ENCODE measurements around the gene NRF1. TPM values are rescaled to one million over a fixed set of nuclear protein-coding genes. Genes with fewer than 3 reads are reported as not detected.

The NRF1 gene
- polyA plus RNA-seq, 5 donors = 21.3 to 27.2 (median 22.4) TPM

GRCh38 chr7:129677796-129678195 is 66.3 kb downstream of the NRF1 start:
- DNase-seq = no peak

GRCh38 chr7:129678606-129679005 is 67.1 kb downstream of the NRF1 start:
- no peak for DNase-seq

GRCh38 chr7:129680400-129680799 is 68.9 kb downstream of the NRF1 start:
- no peak for DNase-seq

GRCh38 chr7:129684777-129685176 is 73.3 kb downstream of the NRF1 start:
- DNase-seq = no peak

GRCh38 chr7:129686063-129686462 is 74.5 kb downstream of the NRF1 start:
- DNase-seq = no peak

GRCh38 chr7:129688503-129689222 is 77.1 kb downstream of the NRF1 start:
- no peak for DNase-seq

- DNase-seq = no peak
Observed at GRCh38 chr7:129689995-129690581, 78.6 kb downstream of the NRF1 start.

- no peak for DNase-seq
Observed at GRCh38 chr7:129690701-129691100, 79.2 kb downstream of the NRF1 start.

- DNase-seq = no peak
Observed at GRCh38 chr7:129698516-129699418, 87.2 kb downstream of the NRF1 start.

GRCh38 chr7:129702316-129702715 is 90.8 kb downstream of the NRF1 start:
- DNase-seq = no peak

GRCh38 chr7:129702761-129703338 is 91.3 kb downstream of the NRF1 start:
- DNase-seq = no peak

- DNase-seq = no peak
Observed at GRCh38 chr7:129703751-129704150, 92.2 kb downstream of the NRF1 start.

GRCh38 chr7:129707910-129708499 is 96.5 kb downstream of the NRF1 start:
- no peak for DNase-seq

- no peak for DNase-seq
Observed at GRCh38 chr7:129713544-129713943, 102.0 kb downstream of the NRF1 start.

GRCh38 chr7:129714514-129715063 is 103.1 kb downstream of the NRF1 start:
- no peak for DNase-seq

- DNase-seq = no peak
Observed at GRCh38 chr7:129719980-129720732, 108.6 kb downstream of the NRF1 start.

GRCh38 chr7:129721068-129721467 is 109.5 kb downstream of the NRF1 start:
- DNase-seq = no peak

GRCh38 chr7:129723679-129724078 is 112.2 kb downstream of the NRF1 start:
- DNase-seq = no peak

- DNase-seq = no peak
Observed at GRCh38 chr7:129724796-129725195, 113.3 kb downstream of the NRF1 start.

GRCh38 chr7:129728875-129729467 is 117.5 kb downstream of the NRF1 start:
- DNase-seq = no peak

Data from right lung (tissue), 5 donors.